Suprapubic skin (tissue), 4 donors: Measurements from ENCODE around the gene TBC1D19.

ENCODE experiments used
- POLR2A ChIP-seq, 2 donors: fragments of 450-650 bp; IDR thresholded peaks; one replicate each; pipeline ENCODE4 v1.6.1; 2017; ENCODE audit warnings: antibody characterized with exemption in 2 of 2, mild to moderate bottlenecking in 2 of 2, moderate library complexity in 2 of 2
- POLR2AphosphoS5 ChIP-seq, 3 donors: sonication (generic); formaldehyde crosslinking; IDR thresholded peaks; one replicate each; pipeline ENCODE4 v1.6.1; 2017; ENCODE audit warnings: antibody characterized with exemption in 3 of 3

DNA sequence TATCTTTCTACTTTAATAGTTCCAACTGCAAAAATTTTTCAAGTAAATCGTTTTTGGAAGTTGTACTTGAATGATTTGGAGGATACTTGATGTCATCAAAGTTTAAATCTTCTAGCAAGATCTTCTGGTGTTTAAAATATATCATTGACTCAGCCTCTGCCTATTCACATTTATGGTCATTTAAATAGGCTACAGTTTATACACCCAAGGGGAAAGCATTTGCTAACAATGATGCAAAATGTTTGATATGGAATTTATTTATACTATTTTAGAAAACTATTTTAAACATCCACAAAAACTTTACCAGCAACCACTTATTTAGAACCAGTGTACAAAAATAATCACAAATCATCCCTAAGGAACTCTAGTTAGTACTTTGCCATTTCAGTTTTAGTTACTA is 153.5 kb downstream of the TBC1D19 start:
- TF ChIP-seq POLR2A (IDR thresholded peaks at IDR 0.05) (no peak), POLR2AphosphoS5 (IDR thresholded peaks at IDR 0.05) (no peak)
